Thyroid gland (tissue), 4 donors: Measurements from ENCODE around the gene CPO. TPM values are rescaled to one million over a fixed set of nuclear protein-coding genes. Genes with fewer than 3 reads are reported as not detected.
"Not testable (repeated sequence)": the region's sequence is repeated elsewhere in the genome, so short reads cannot be mapped to it uniquely, and the experiment has no call there.

Experiments
- DNase-seq, 2 donors: peaks; one replicate each; pipeline ENCODE4 v3.0.0-alpha.2; 2019
- H3K27ac ChIP-seq, 3 donors: fragments of 200-600 bp; sonication (generic); 1 replicate in 2 of 3; 2 replicates in 1 of 3; pipeline ENCODE4 v1.5.1; 2016 to 2019; ENCODE audit warnings: mild to moderate bottlenecking in 1 of 3, moderate library complexity in 1 of 3
- H3K27me3 ChIP-seq: fragments of 200-600 bp; sonication (generic); one replicate; pipeline ENCODE4 v1.5.1; 2019
- H3K36me3 ChIP-seq, 2 donors: fragments of 200-600 bp; sonication (generic); one replicate each; pipeline ENCODE4 v1.5.1; 2016 to 2019
- H3K4me1 ChIP-seq, 2 donors: fragments of 200-600 bp; sonication (generic); one replicate each; pipeline ENCODE4 v1.5.1; 2017 to 2019
- H3K4me3 ChIP-seq, 3 donors: fragments of 200-600 bp; sonication (generic); replicated peaks in 1 of 3; 1 replicate in 2 of 3; 2 replicates in 1 of 3; pipeline ENCODE4 v1.5.1; 2016; ENCODE audit warnings: mild to moderate bottlenecking in 1 of 3
- H3K9me3 ChIP-seq: fragments of 200-600 bp; sonication (generic); one replicate; pipeline ENCODE4 v1.5.1; 2017
- POLR2A ChIP-seq, 2 donors: fragments of 450-650 bp; IDR thresholded peaks; one replicate each; pipeline ENCODE4 v1.6.1; 2017; ENCODE audit warnings: antibody characterized with exemption in 2 of 2, mild to moderate bottlenecking in 2 of 2, moderate library complexity in 1 of 2
- WGBS, 2 donors: methylation state at CpG; one replicate each; pipeline ENCODE4 v1.1.5; 2017; 5-methylcytosine and 5-hydroxymethylcytosine counted together
- intact Hi-C: fragments of 100-400 bp; cut with DNase I; formaldehyde crosslinking; loops from one replicate; pipeline ENCODE4 v1.15.1; 2023
- total RNA-seq, 4 donors: library from RNA; depleted of rRNA; stranded (reverse); fragments of >200 nt; gene quantifications; one replicate each; pipeline ENCODE4 v1.2.3, GENCODE V29; 2016
- TF ChIP-seq, protein P1 (sequence below), 6 experiments: fragments of 200-600 bp in 3 of 6; fragments of 450-650 bp in 3 of 6; sonication (generic) in 3 of 6; IDR thresholded peaks; one replicate each; pipeline ENCODE4 v1.5.1; 2016 to 2019; ENCODE audit warnings: antibody characterized with exemption in 6 of 6, mild to moderate bottlenecking in 2 of 6, inconsistent platforms in 1 of 6, moderate library complexity in 1 of 6

CPO gene
- total RNA-seq, 4 donors from 2014 or later: 0.40 to 2.1 (median 1.1) TPM; not detected in 1

GRCh38 chr2:206937555-206937954 lies 1.8 kb upstream of the CPO start:
- intact Hi-C loops: no loop called here
- Histone ChIP-seq H3K27me3 (no peaks in the 10 kb centered on the region), H3K4me3 (no peak overlapping the region), H3K9me3 (no peaks in the 10 kb centered on the region), H3K27ac (no peak overlapping the region), H3K36me3 (no peaks in the 10 kb centered on the region), H3K4me1 (no peaks in the 10 kb centered on the region)
- WGBS, 2 donors: 80 to 83% methylated on average over 6 of the region's 6 CpGs
- TF ChIP-seq POLR2A (IDR thresholded peaks at IDR 0.05): no peak
- TF ChIP-seq, protein P1, sequence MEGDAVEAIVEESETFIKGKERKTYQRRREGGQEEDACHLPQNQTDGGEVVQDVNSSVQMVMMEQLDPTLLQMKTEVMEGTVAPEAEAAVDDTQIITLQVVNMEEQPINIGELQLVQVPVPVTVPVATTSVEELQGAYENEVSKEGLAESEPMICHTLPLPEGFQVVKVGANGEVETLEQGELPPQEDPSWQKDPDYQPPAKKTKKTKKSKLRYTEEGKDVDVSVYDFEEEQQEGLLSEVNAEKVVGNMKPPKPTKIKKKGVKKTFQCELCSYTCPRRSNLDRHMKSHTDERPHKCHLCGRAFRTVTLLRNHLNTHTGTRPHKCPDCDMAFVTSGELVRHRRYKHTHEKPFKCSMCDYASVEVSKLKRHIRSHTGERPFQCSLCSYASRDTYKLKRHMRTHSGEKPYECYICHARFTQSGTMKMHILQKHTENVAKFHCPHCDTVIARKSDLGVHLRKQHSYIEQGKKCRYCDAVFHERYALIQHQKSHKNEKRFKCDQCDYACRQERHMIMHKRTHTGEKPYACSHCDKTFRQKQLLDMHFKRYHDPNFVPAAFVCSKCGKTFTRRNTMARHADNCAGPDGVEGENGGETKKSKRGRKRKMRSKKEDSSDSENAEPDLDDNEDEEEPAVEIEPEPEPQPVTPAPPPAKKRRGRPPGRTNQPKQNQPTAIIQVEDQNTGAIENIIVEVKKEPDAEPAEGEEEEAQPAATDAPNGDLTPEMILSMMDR (IDR thresholded peaks at IDR 0.05): no peak
- DNase-seq: no peak

DNA sequence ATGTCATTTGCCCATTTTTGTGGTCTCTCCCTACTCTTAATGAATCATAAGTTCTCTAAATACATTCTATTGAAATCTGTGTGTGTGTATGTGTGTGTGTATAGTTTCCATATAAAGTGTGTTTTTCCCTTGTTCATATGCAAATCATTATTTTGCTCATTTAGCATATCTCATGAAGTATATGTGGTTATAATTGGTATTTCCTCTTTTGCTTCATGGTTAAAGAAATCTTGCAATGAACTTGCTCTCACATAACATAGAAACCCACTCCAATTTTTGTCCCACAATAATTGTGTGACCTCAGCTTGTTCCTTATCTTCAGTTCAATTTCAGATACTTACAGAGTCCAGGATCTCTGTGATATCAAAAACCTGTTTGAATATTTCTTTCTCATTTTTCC lies 1.2 kb downstream of the CPO start:
- Histone ChIP-seq H3K9me3 (no peaks in the 10 kb centered on the region), H3K27ac (no peak overlapping the region), H3K27me3 (no peaks in the 10 kb centered on the region), H3K4me3 (no peak overlapping the region), H3K36me3 (no peaks in the 10 kb centered on the region), H3K4me1 (no peaks in the 10 kb centered on the region)
- intact Hi-C loops: no loop called here
- no peak for DNase-seq
- no peak for TF ChIP-seq POLR2A (IDR thresholded peaks at IDR 0.05)
- TF ChIP-seq, protein P1 (IDR thresholded peaks at IDR 0.05): no peak

GRCh38 chr2:206942592-206943478 lies 3.5 kb downstream of the CPO start:
- H3K9me3 ChIP-seq: no peaks in the 10 kb centered on the region
- H3K27me3 ChIP-seq: no peaks in the 10 kb centered on the region
- DNase-seq: no peak
- no peaks in the 10 kb centered on the region for H3K36me3 ChIP-seq
- no peak overlapping the region for H3K4me3 ChIP-seq
- TF ChIP-seq, protein P1 (IDR thresholded peaks at IDR 0.05): no peak
- TF ChIP-seq POLR2A (IDR thresholded peaks at IDR 0.05): no peak
- H3K4me1 ChIP-seq: no peaks in the 10 kb centered on the region
- no peak overlapping the region for H3K27ac ChIP-seq
- 59 to 67% methylated on average over 2 of the region's 2 CpGs for WGBS, 2 donors
- intact Hi-C loops: no loop called here

DNA sequence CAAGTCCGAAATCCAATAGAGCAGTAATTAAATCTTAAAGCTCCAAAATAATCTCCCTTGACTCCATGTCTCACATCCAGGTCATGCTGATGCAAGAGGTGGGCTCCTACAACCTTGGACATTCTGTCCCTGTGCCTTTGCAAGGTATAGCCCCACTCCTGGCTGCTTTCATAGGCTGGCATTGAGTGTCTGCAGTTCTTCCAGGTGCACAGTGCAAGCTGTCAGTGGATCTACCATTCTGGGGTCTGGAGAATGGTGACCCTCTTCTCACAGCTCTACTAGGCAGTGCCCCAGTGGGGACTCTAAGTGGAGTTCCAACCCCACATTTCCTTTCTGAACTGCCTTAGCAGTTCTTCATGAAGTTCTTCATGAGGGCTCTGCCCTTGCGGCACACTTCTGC lies 14.1 kb downstream of the CPO start:
- H3K27me3 ChIP-seq, H3K4me1 ChIP-seq, H3K9me3 ChIP-seq, intact Hi-C loops, H3K4me3 ChIP-seq, H3K36me3 ChIP-seq, DNase-seq, H3K27ac ChIP-seq: not testable (repeated sequence)
- WGBS, 2 donors: 89 to 96% methylated on average over 2 of the region's 2 CpGs

DNA sequence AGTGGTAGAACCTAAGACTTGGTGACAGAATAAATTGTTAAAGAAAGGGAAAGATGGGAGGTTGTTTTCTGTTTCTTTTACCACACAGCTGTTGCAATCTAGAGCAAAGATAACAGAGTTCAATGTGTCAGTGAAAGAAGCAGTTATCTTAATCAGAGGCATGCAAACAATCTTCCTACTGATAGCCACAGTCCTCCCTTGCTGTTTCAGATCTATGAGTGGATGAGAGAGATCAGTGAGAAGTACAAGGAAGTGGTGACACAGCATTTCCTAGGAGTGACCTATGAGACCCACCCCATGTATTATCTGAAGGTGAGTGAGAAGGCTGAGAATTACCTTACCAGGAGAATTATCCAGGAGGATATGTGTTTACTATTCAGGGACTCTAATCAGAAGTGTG lies 15.9 kb downstream of the CPO start:
- H3K27me3 ChIP-seq: no peaks in the 10 kb centered on the region
- H3K36me3 ChIP-seq: no peaks in the 10 kb centered on the region
- no peak overlapping the region for H3K27ac ChIP-seq
- H3K9me3 ChIP-seq: no peaks in the 10 kb centered on the region
- TF ChIP-seq POLR2A (IDR thresholded peaks at IDR 0.05): no peak
- TF ChIP-seq, protein P1 (IDR thresholded peaks at IDR 0.05): no peak
- no peaks in the 10 kb centered on the region for H3K4me1 ChIP-seq
- H3K4me3 ChIP-seq: no peak overlapping the region
- no peak for DNase-seq
- intact Hi-C loops: no loop called here
